Ovary (tissue), 3 donors: ENCODE measurements around the gene NCK2.

Experiments used
- POLR2A ChIP-seq: fragments of 450-650 bp; IDR thresholded peaks from one replicate; pipeline ENCODE4 v1.6.1; 2017; ENCODE audit warnings: antibody characterized with exemption, mild to moderate bottlenecking, moderate library complexity
- TF ChIP-seq, protein P1 (sequence below), 3 donors: fragments of 450-650 bp in 2 of 3; fragments of 200-600 bp in 1 of 3; IDR thresholded peaks; one replicate each; pipeline versions ENCODE4 v1.5.1 to v1.8.0; 2016 to 2022; ENCODE audit warnings: antibody characterized with exemption in 3 of 3, mild to moderate bottlenecking in 1 of 3
- donor health status: DM: no; HTN: no; CAD: no.

DNA sequence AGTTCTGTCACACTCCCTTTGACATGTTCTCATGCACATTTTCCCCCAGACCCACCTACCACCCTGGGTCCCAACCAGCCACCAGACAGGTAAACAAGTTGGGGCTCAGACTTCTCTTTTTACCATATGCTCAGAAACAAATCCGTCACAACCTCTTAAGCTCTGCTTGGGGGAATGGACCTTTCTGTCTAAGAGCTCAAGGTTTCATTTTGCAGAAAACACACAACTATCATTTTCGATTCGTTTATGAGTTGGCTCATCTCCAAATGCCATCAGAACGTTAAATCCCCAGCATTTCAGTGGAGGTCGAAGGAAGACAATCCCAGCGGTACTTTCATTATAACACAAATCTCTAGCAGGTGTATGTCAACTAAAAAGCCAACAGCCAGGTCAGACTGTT lies 30.6 kb upstream of the NCK2 start:
- TF ChIP-seq, protein P1, sequence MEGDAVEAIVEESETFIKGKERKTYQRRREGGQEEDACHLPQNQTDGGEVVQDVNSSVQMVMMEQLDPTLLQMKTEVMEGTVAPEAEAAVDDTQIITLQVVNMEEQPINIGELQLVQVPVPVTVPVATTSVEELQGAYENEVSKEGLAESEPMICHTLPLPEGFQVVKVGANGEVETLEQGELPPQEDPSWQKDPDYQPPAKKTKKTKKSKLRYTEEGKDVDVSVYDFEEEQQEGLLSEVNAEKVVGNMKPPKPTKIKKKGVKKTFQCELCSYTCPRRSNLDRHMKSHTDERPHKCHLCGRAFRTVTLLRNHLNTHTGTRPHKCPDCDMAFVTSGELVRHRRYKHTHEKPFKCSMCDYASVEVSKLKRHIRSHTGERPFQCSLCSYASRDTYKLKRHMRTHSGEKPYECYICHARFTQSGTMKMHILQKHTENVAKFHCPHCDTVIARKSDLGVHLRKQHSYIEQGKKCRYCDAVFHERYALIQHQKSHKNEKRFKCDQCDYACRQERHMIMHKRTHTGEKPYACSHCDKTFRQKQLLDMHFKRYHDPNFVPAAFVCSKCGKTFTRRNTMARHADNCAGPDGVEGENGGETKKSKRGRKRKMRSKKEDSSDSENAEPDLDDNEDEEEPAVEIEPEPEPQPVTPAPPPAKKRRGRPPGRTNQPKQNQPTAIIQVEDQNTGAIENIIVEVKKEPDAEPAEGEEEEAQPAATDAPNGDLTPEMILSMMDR (IDR thresholded peaks at IDR 0.05) = no peak
- TF ChIP-seq POLR2A = no peak
